Kidney epithelial cell (primary cell): Measurements from ENCODE around the gene ANKRD33. TPM values are rescaled to one million over a fixed set of nuclear protein-coding genes. Genes with fewer than 3 reads are reported as not detected.

Source experiments
- DNase-seq: peaks from one replicate; pipeline ENCODE4 v3.0.0-alpha.2; 2010; ENCODE audit warnings: low read depth
- H3K27me3 ChIP-seq: 2 replicates; pipeline ENCODE4 v1.6.0; 2011; ENCODE audit warnings: low read length; ENCODE audit not compliant: control insufficient read depth, insufficient read depth
- H3K36me3 ChIP-seq: 2 replicates; pipeline ENCODE4 v1.5.1; 2011; ENCODE audit warnings: low read length; ENCODE audit not compliant: control insufficient read depth, insufficient read depth
- H3K4me3 ChIP-seq: 2 replicates; pipeline ENCODE4 v1.5.1; 2011; ENCODE audit warnings: low read depth, mild to moderate bottlenecking, control low read depth, low read length
- CTCF ChIP-seq: IDR thresholded peaks from 2 replicates; pipeline ENCODE4 v1.5.1; 2011; ENCODE audit warnings: mild to moderate bottlenecking, moderate library complexity, low read length, control low read depth, inconsistent platforms; ENCODE audit not compliant: insufficient read depth, poor library complexity, severe bottlenecking
- total RNA-seq: library from RNA; depleted of rRNA; stranded (reverse); fragments of >200 nt; gene quantifications from 2 replicates; pipeline ENCODE4 v1.2.3, GENCODE V29; 2015

ANKRD33 gene
- total RNA-seq, 1 donor from 2014 or later: not detected

DNA sequence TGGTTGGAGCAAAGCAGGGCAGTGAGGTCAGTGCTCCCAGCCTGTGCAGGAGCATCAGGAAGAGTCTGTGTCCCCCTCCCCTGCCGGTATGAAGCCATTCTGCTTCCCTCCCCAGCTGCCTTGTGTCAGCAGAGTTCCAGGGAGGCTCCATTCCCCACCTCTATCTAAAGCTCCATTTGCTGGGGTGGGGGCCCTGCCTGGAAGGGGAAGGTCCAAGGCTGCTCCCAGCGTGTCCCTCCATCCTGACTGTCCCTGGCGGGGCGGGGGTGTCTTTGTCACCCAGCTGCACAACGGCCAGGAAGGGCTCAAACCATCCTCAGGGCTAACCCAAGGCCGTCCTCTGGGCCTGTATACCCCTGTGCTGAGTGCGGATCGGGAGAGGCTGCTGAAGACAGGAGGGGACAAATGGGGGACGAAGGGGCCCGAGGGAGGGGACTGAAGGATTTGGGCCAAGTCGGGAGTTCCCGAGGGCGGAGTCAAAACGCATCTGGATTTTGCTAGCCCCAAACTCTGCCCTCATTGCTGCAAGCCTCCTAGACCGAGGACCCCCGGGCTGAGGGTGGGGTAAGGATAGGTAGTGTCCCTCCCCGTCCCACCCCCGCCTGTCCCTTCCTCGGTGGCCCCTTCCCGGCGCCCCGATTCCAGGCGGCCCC is 18.7 kb downstream of the ANKRD33 start:
- H3K4me3 ChIP-seq: no peak overlapping the region
- H3K36me3 ChIP-seq: no peaks in the 10 kb centered on the region
- H3K27me3 ChIP-seq: peaks cover 6% of the 10 kb centered on the region
- no peak for DNase-seq
- no peak for TF ChIP-seq CTCF

DNA sequence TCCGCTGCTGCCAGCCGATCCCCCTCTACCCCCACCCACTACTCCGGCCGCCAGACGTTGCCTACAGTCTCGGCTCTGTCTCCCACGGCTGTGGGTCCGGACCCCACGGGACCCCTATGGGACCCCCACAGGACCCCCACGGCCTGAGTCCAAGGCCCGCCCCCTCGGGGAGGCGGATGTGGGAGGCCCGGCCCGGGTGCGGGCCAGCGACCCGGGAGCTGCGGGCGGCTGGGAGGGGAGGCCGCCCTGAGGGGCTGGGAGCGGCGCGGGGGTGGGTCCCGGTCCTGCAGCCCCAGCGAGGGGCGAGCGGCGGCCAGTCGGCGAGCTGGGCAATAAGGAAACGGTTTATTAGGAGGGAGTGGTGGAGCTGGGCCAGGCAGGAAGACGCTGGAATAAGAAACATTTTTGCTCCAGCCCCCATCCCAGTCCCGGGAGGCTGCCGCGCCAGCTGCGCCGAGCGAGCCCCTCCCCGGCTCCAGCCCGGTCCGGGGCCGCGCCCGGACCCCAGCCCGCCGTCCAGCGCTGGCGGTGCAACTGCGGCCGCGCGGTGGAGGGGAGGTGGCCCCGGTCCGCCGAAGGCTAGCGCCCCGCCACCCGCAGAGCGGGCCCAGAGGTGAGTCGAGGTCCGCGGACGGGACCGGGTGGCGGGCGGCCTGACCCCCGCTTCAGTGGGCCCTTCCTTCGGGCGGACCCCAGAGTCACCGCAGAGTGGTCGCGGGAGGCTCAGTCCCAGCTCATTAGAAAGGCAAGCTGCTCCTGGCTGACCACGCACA is 19.4 kb downstream of the ANKRD33 start, which contains the start of gene ACVRL1:
ACVRL1 (plus strand) TSS at position 422 of the 773 bp plus-strand sequence. CDS start 4,971 bp downstream, outside the sequence.
- H3K27me3 ChIP-seq: peaks cover 6% of the 10 kb centered on the region
- H3K4me3 ChIP-seq: peak within 1 kb of the TSS; percentile 35
- no peak for TF ChIP-seq CTCF
- H3K36me3 ChIP-seq: no peaks in the 10 kb centered on the region
- no peak for DNase-seq

DNA sequence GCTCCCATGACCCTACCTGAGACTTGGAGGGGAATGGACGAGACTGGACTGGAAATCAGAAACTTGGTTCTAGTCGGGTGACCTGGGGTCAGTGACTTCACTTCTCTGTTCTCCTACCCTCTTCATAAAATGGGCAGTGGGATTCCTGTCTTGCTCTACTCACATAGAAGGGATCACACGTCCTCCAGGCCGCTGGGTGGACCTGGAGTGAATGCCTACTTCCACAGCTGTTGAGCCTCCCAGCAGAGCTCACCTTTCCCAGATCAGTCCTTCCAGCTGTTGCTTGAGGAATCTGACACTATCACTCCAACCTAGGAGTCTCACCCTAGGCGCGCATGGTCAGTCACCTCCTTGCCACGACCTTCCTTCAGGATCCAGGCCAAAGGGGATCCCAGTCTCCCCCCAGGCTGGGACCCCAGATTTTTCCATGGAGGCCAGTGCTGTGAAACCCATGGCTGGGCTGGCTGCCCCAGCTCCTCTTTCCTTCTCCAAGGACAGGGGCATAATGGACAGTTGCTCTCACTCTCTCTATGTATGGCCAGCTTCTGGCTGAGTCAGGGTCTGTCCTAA is 20.0 kb downstream of the ANKRD33 start:
- H3K36me3 ChIP-seq: no peaks in the 10 kb centered on the region
- DNase-seq: no peak
- no peak for TF ChIP-seq CTCF
- peak overlapping the region; percentile 35 for H3K4me3 ChIP-seq
- peaks cover 6% of the 10 kb centered on the region for H3K27me3 ChIP-seq

DNA sequence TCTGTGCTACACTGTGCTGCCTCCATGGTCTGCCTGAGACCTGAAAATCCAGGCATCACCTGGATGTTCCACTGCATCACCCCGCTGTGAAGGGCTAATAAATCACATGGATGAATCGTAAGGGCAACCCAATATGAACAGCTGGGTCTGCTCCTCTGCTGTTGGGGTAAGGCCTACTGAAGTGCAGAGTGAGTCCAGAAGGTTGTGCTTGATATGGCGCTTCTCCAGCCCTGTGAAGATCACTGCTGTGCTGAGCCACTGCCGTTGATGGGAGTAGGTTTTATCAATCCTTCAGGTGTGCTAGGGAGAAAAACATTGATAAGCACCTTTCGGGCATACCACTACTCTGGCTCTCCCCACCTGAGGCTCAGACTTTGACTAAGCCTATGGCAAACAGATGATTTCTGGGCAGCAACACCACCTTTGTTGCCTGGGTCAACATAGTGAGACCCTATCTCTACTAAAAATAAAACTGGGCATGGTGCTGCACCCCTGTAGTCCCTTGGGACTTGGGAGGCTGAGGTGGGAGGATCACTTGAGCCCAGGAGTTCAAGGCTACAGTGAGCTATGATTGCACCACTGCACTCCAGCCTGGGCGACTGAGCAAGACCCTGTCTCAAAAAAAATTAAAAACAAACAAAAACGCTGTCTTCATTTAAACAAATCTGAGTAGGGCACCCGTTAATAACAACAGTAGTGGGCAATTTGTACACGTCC is 21.1 kb downstream of the ANKRD33 start:
- no peak for TF ChIP-seq CTCF
- Histone ChIP-seq H3K27me3 (peaks cover 6% of the 10 kb centered on the region), H3K36me3 (no peaks in the 10 kb centered on the region), H3K4me3 (no peak overlapping the region)
- no peak for DNase-seq

- H3K36me3 ChIP-seq: no peaks in the 10 kb centered on the region
- H3K27me3 ChIP-seq: peaks cover 7% of the 10 kb centered on the region
- no peak for DNase-seq
Observed at GRCh38 chr12:51910168-51910567, 22.3 kb downstream of the ANKRD33 start.

More at GRCh38 chr12:51910168-51910567, 22.3 kb downstream of the ANKRD33 start:
- TF ChIP-seq CTCF: no peak
- no peak overlapping the region for H3K4me3 ChIP-seq
